Epithelial cell of esophagus (primary cell): Measurements from ENCODE around the gene PKM.

Source experiments
- DNase-seq: peaks from one replicate; pipeline ENCODE4 v3.0.0; 2010; ENCODE audit warnings: low read depth
- H3K4me3 ChIP-seq: 2 replicates; pipeline ENCODE4 v1.5.1; 2011; ENCODE audit warnings: mild to moderate bottlenecking, low read length, control low read depth
- CTCF ChIP-seq: IDR thresholded peaks from 2 replicates; pipeline ENCODE4 v1.5.1; 2011; ENCODE audit warnings: low read depth, mild to moderate bottlenecking, low read length, control low read depth, inconsistent platforms; ENCODE audit not compliant: insufficient read depth; ENCODE audit errors: missing control alignments

Gene PKM

DNA sequence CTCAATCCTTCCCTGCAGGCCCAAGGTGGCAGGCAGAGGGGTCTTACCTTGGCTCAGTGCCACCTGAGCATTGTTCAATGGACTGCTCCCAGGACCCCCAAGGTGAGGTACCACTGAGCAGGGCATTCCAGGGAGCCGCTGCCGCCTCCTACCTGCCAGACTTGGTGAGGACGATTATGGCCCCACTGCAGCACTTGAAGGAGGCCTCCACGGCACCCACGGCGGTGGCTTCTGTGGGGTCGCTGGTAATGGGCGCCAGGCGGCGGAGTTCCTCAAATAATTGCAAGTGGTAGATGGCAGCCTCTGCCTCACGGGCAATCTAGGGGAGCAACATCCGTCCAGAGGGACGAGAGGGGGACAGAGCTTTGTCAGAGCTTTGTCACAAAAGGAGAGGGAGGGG is 28.7 kb downstream of the PKM start:
- no peak for DNase-seq
- TF ChIP-seq CTCF = no peak
- no peak overlapping the region for H3K4me3 ChIP-seq

DNA sequence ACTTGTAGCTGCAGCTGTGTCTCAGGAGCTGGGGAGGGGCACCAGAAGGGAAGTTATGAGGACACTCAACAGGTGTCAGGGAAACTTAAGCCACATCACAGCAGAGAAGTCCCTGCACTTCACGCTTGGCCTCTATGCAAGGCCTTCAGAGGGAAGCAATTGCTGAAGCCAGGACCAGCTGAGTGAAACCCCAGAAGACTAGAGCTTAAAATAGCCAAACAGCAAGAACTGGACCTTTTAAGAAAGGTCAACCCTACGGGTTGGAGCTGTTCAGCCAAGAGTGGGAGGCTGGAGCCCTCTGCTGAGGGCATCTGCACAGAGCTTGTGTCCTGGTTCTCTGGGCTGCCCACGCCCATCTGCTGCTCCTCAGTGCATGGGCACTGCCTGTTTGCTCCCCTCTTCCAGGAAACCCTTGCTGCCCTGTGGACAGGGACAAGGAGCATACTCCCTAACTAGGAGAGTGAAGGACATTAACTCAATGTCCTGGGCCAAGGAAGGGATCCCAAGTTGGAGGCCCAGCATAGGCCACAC is 29.5 kb downstream of the PKM start:
- no peak for TF ChIP-seq CTCF
- DNase-seq = no peak
- no peak overlapping the region for H3K4me3 ChIP-seq

DNA sequence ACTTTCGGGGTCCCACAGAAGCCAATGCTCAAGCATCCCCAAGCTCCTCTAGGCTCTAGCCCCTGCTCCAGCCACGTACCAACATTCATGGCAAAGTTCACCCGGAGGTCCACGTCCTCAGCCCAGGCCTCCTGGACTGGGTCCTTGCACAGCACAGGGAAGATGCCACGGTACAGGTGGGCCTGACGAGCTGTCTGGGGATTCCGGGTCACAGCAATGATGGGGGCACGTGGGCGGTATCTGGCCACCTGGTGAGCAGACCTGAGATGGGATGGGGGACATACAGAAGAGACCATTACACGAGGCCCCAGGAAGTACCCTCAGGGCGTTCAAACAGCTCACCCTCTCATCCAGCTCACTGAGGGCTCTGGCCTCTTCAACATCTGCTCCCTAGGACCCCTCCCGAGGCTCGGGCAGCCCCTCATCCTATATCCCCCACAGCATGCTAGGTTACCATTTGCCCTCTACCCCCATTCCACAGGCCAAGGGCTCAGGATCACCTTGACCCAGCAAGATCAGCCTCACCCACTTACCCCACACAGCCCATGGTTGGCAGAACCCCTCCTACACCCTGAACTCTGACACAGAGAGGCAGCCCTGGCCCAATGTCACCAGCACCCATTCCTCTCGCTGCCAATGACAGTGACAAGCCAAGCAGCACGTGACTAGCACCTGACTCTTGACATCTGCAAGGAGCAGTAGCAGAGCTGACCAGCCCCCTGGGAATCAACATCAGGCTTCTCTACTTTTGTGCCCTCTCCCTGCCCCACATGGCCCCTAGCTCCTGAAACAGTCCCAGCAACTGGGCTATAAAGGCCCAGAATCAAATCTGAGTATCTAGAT is 30.4 kb downstream of the PKM start:
- TF ChIP-seq CTCF = no peak
- no peak overlapping the region for H3K4me3 ChIP-seq
- no peak for DNase-seq

GRCh38 chr15:72199721-72200212 is 31.2 kb downstream of the PKM start:
- no peak overlapping the region for H3K4me3 ChIP-seq
- peak; percentile 82 for DNase-seq
- peak; percentile 98 for TF ChIP-seq CTCF

DNA sequence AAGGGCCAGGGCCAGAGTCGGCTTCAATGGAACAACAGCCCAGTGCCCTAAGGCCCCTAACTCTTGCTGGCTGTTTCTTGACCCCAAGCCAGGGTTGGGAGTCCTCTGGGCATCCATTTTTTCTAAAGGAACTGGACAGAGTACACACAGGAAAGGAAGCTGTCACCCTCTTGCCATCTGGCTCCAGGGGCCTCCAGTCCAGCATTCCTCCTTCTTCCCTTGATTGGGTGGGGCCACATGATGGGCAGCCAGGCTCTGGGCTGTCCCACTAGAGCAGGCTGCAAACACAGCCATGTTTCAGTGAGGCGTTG is 31.8 kb downstream of the PKM start:
- no peak for TF ChIP-seq CTCF
- no peak overlapping the region for H3K4me3 ChIP-seq
- DNase-seq = no peak

GRCh38 chr15:72198356-72199204 is 32.4 kb downstream of the PKM start:
- TF ChIP-seq CTCF = no peak
- peak overlapping the region; percentile 37 for H3K4me3 ChIP-seq
- no peak for DNase-seq
